Neural cell (in vitro differentiated cells): ENCODE results near the gene NOTCH3.

Experiments
- CTCF ChIP-seq: fragments of 450-650 bp; IDR thresholded peaks from 2 replicates; pipeline ENCODE4 v1.5.1; 2014; ENCODE audit warnings: antibody characterized with exemption, mild to moderate bottlenecking, moderate library complexity; ENCODE audit not compliant: poor library complexity, severe bottlenecking
- POLR2AphosphoS5 ChIP-seq: IDR thresholded peaks from 2 replicates; pipeline ENCODE4 v1.6.1; 2012

- TF ChIP-seq CTCF (no peak), POLR2AphosphoS5 (no peak)
Observed at GRCh38 chr19:15178629-15179308, 22.0 kb downstream of the NOTCH3 start.
